GM21381 (cell line): ENCODE results near the gene ASMTL.
"Not testable (repeated sequence)": the region's sequence is repeated elsewhere in the genome, so short reads cannot be mapped to it uniquely, and the experiment has no call there.

Experiments
- ATAC-seq: cut with Tn5 transposase; IDR thresholded peaks from one replicate; pipeline ENCODE4 v1.9.1; 2021; ENCODE audit warnings: mild to moderate bottlenecking, moderate library complexity; ENCODE audit not compliant: unreplicated experiment

Gene ASMTL

GRCh38 chrX:1452516-1453394, at the start of gene ASMTL:
TSS of gene ASMTL (minus strand) at chrX:1452909. CDS start at chrX:1452840, 69 bp downstream.
- ATAC-seq: peak; percentile 68

- ATAC-seq: peak; percentile 39
Measured at GRCh38 chrX:1502241-1502640, 49.5 kb upstream of the ASMTL start.

- peak; percentile 56 for ATAC-seq
Measured at GRCh38 chrX:1500701-1501624, 48.3 kb upstream of the ASMTL start.

GRCh38 chrX:1496076-1496475, 43.4 kb upstream of the ASMTL start:
- no peak for ATAC-seq

GRCh38 chrX:1493877-1494510, 41.3 kb upstream of the ASMTL start:
- peak; percentile 58 for ATAC-seq

- no peak for ATAC-seq
Measured at GRCh38 chrX:1493412-1493811, 40.7 kb upstream of the ASMTL start.

- no peak for ATAC-seq
Measured at GRCh38 chrX:1492421-1493012, 39.8 kb upstream of the ASMTL start.

GRCh38 chrX:1491851-1492349, 39.2 kb upstream of the ASMTL start:
- peak; percentile 80 for ATAC-seq

- not testable (repeated sequence) for ATAC-seq
Measured at GRCh38 chrX:1491248-1491647, 38.5 kb upstream of the ASMTL start.

- not testable (repeated sequence) for ATAC-seq
Measured at GRCh38 chrX:1490723-1491122, 38.0 kb upstream of the ASMTL start.

GRCh38 chrX:1489354-1489753, 36.6 kb upstream of the ASMTL start:
- not testable (repeated sequence) for ATAC-seq

- no peak for ATAC-seq
Measured at GRCh38 chrX:1488745-1489144, 36.0 kb upstream of the ASMTL start.

- no peak for ATAC-seq
Measured at GRCh38 chrX:1488141-1488540, 35.4 kb upstream of the ASMTL start.

- ATAC-seq: no peak
Measured at GRCh38 chrX:1487401-1487800, 34.7 kb upstream of the ASMTL start.

- no peak for ATAC-seq
Measured at GRCh38 chrX:1486749-1487361, 34.1 kb upstream of the ASMTL start.

- no peak for ATAC-seq
Measured at GRCh38 chrX:1486177-1486576, 33.5 kb upstream of the ASMTL start.

GRCh38 chrX:1485033-1485432, 32.3 kb upstream of the ASMTL start:
- no peak for ATAC-seq

- no peak for ATAC-seq
Measured at GRCh38 chrX:1484638-1485019, 31.9 kb upstream of the ASMTL start.

- ATAC-seq: peak; percentile 47
Measured at GRCh38 chrX:1483843-1484637, 31.3 kb upstream of the ASMTL start.
